HG02571 (cell line): ENCODE data around the gene EEIG1.

Experiments used
- ATAC-seq: cut with Tn5 transposase; IDR thresholded peaks from one replicate; pipeline ENCODE4 v1.9.1; 2021; ENCODE audit warnings: mild to moderate bottlenecking, moderate library complexity; ENCODE audit not compliant: unreplicated experiment

EEIG1 gene

DNA sequence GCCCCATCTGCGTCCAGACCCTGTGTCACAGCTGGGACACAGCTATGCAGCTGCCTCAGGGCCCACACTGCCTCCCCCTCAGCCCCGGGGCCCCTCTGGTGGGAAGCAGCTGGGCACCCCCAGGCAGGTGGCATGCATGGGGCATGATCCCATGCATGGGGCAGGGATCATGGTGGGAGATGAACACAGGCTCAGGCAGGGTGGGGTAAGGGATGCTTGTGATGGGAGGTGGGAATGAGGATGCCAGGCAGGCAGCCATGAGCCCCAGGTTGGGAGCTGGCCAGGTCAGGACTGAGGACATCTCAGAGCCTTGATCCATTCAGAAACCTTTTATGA is 19.7 kb downstream of the EEIG1 start:
- ATAC-seq, result no peak

DNA sequence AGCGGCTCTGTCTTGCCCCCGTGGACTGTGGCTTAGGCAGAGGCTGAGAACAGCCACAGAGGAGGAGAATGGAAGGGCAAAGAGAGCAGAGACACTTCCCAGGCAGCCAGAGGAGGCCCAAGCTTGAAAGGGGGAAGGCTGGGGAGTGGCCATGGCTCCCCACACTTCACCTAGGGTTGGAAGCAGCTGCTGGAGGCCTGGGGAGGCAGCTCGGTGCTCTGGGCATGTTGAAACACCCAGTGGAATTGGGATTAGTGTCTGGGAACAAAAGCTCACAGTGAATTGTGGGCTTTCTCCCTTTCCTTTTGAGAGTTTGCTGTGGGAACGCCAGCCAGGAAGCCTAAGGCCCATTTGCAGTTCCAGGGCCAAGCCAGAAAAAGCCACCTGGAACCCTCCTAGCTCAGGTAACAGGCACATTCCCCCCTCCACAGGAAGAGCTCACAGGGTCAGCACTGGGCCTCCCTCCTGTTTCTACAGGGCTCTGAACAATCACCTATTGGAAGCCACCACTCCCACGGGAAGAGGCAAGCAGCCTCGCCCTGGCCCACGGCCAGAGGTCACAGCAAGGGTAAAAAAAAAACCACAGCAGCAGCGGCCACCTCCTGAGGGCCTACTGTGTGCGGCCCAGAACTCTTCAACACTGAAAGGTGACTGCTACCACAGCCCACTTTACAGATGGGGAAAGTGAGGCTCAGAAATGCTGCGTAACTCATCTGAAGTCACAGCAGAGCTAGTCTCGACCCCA is 20.2 kb downstream of the EEIG1 start:
- no peak for ATAC-seq

DNA sequence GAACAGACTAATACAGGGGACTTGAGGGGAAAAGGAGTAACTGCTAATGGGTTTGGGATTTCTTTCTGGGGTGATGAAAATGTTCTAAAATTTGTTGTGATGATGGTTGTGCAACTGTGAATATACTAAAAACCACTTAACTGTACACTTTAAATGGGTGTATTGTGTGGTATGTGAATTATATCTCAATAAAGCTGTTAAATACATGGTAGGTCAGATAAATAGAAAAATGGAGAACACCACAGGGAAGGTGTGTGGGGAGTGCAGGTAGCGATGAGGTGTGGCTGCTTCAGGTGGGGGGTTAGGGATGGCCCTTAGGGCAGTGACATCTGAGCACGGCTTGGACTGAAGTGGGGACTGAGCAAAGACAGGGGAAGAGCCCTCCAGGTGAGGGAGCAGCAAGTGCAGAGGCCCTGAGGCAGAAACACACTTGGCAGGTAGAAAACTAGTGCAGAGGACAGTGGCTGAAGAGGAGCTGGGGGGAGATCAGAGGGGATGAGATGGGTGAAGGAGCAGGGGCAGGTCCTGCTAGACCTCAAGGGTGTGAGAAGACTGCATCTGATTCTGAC is 20.9 kb downstream of the EEIG1 start:
- no peak for ATAC-seq

DNA sequence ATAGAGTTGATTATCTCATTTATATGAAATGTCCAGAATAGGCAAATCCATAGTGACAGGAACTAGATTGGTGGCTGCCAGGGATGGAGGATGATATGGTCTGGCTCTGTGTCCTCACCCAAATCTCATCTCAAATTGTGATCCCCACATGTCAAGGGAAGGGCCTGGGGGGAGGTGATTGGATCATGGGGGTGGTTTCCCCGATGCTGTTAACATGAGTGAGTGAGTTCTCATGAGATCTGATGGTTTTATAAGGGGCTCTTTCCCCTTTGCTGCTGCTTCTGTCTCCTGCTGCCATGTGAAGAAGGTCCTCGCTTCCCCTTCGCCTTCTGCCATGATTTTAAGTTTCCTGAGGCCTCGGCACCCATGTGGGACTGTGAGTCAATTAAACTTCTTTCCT is 21.4 kb downstream of the EEIG1 start:
- no peak for ATAC-seq

DNA sequence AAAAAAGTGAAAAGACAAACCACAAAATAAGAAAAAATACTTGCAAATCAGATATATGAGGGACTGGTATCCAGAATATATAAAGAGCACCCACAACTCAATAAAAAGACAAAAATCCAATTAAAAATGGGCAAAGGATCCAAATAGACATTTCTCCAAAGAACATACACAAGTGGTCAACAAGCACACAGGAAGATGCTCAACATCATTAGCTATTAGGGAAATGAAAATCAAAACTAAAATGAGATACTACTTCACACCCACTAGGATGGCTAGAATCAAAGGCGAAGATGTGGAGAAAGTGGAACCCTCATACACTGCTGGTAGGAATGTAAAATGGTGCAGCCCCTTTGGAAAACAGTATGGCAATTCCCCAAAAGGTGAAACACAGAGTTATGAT is 22.1 kb downstream of the EEIG1 start:
- no peak for ATAC-seq

DNA sequence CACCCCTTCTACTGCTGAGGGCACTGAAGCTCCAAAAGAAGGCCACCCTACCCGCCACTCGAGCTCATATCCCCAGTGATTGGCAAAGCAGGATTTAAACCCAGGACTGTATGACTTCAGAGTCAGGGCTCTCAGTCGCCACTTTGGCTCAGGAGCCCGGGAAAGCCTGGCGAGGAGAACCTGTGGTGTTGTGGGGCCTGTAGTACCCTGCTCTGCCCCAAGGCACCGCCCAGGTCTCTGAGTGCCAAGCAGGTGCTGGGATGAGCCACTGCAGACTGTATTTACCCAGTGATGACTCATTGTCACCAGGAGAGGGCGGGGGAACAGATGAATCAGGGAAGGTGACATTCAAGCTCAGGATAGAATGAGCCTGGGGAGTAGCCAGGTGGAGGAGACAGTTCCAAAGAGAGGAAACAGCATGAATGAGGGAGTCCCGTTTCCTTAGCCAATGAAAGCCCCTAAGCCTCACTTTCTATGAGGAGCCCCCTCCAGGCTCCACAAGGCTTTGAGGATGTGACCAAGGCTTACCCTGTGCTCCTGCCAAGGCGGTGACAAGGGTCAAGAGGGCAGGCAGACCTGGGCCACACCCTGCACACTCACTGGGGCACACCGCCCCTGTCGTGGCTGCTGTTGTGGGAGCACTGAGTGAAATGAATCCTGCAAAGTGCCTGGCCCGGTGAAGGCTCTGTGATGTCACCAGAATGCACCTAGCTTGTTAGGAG is 25.3 kb downstream of the EEIG1 start:
- ATAC-seq, result peak; percentile 55

DNA sequence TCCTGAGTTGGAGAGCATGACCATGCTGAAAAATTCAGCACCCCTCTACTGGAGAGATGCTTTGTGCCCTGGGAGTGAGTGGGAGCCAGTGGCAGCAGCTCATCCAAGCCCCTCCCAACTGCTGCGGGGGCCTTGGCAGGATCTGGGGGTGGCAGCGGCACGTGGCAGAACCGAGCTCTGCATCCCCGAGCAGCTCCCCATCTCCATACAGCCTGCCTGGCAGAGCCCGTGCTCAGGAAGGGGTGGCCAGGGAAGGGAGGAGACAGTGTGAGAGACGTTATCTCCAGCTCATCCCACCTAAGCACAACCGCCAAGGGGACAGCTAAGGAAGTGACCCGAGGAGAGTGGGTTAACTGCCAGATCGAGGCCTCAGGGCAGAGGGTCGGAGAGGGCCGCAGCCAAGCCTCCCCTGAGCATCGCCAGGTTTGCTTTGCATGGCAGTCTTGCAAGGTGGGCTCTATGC is 25.9 kb downstream of the EEIG1 start:
- ATAC-seq, result no peak

DNA sequence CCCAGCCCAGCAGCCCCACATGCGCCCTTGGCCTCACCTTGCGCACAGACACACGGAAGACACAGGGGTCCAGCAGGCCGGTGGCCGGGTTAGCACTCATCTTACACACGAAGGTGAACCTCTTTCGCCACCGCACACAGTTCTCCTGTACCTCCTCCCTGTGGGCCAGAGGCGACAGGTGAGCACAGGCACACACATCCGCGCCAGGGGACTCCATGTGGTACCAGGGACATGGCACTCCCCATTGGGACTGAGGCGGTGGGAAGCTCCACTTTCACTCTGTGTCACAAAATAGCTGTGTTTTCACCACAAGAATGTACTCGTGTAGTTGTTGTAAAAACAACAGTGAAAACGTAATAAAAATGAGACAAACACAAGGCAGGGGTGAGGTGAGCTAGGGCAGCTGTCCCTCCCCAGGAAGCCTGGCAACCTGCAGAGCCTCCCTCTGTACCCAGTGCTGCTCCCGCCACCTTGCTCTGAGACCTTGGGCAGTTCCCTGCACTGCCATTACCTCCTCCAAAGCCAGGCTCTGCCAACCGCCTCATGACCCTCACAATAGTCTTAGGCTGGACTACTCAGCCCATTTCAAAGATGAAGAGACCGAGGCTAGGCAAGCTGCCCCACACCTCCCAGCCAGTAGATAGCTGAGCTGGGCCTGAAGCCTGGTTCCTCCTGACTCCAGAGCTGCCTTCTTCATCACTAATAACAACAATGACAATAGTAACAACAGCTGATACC is 26.9 kb downstream of the EEIG1 start:
- no peak for ATAC-seq

DNA sequence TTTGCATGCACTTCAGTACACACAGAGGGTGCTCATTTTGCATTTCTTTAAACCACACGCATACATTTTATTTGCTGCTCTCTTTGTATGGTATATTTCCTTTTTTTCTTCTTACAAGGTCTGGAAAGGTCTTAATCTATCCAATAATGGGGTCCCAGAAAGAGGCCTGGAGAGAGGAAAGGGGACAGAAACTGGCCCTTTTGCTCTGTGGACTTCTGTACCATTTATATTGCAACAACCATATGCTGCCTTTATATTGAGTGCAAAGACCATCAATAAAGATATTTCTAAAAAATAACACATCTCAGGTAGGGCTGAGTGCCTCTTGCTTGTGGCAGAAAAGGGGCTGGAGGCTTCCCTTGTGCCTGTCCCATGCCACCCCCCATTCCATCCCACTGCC is 27.6 kb downstream of the EEIG1 start:
- no peak for ATAC-seq

DNA sequence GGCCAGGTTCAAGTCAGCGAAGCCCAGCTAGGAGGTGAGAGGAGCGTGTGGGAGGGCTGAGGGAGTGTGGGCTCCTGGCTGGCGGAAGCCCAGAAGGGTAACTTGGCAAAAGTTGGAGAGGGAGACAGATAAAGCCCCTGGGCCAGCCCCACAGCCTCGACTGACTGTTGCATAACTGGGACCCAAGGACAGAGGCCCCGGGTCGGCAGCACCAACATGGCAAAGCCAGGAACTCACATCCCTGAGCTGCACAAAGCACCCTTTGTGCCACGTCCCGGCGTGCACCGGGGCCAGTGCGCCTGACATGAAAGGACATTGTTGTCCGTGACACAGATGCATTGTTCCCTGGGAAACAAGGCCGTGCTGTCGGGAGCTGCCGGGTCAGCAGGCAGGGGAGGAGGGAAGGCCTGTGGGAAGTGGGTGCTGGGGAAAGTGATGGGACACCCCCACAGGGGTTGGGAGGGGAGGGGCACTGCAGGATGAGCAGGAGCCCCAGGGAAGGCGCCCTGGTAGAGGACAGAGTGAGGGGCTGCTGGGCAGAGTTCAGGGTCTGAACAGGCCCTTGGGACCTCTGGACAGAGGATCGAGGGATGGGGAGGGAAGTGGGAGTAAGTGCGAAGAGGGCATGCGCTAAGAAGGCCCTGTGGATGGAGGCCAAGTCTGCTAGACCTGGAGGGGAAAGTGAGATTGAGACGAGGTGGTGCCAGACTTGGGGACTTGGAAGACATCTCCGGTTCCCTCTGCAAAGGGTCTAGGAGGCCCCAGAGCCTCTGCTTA is 30.1 kb downstream of the EEIG1 start:
- ATAC-seq, result no peak

DNA sequence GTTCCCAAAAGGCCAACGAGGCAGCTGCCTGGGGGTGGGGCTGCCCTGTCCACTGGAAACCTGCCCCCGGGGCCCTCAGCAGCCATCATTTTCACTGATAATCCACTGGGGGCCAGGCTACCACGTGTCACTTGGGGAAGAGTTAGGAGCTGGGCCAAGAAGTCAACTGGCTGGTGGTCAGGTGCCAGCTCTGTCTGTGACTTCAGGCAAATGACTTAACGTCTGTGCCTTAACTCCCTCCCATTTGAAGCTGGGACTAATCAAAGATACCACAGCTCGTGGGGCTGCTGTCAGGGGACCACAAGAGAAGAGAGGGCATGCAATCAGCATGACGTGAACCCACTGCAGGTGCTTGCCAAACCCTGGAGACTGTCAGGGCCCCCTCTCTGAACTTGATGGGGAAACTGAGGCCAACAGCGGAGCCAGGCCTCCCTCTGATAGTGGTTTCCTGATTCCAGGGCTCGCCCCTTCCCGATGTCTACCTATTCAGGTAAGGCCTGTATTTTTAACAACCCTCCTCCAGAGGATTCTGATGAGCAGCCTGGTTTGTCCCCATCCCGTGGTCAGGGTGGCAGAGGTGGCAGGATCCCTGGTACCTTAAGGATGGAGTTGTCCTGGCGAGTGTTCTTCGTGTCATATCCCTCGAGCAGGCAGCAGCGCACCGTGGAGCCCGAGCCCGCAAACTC is 30.8 kb downstream of the EEIG1 start:
- ATAC-seq, result no peak

DNA sequence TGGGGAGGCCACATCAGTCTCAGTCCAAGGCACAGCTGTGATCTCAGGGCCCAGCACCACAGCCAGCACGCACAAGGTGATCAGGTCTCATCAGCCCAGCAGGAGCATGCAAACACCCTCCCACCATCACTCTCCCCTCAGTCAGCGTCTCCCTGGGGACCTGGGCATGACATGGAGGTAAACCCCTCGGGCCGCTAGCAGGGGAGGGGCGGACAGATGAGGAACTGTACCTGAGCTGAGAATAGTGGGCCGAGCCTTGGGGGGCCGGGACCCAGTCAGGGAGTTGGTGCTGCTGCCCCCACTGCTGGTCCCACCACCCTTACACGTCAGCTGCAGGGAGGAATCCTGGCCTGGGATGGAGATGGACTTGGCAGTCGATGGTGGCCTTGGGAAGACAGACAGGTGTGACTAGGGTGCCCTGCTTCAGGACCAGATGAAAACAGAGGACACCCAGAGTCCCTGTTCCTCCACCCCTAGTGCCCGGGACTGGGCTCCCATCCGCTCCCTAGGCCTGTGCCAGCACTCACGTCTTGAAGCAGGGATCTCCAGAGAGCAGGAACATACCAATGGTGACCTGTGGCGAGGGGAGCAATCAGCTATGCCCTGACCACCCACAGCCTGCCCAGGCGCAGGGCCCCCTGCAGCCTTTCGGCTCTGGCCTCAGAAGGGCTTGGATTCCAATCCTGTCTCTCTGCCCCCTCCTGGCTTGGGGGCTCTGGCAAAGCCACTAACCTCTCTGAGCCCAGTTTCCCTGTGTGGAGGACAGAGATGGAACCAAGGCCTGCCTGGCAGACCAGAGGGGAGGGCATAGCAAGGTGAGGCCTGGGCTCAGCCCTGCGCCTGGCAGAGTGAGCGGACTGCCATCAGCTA is 32.7 kb downstream of the EEIG1 start:
- ATAC-seq, result no peak

DNA sequence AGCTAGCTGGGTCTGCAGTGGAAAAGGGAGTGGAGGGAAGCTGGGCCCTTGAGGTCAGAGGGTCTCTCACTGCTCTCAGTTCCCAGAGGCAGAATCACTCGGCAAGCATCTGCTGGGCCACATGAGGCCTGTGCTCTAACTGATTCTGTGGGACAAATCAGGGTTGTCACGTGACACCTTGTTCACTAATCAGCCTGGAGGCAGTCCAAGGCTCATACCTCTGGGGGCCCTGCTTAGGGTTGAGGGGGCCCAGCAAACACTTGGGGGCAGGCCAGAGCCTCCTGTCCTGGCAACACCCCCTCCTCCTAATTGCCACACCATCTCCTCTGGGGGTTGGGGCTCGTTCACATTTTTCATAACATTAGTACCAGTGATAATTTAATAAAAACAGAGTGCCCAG is 34.1 kb downstream of the EEIG1 start:
- ATAC-seq, result no peak

DNA sequence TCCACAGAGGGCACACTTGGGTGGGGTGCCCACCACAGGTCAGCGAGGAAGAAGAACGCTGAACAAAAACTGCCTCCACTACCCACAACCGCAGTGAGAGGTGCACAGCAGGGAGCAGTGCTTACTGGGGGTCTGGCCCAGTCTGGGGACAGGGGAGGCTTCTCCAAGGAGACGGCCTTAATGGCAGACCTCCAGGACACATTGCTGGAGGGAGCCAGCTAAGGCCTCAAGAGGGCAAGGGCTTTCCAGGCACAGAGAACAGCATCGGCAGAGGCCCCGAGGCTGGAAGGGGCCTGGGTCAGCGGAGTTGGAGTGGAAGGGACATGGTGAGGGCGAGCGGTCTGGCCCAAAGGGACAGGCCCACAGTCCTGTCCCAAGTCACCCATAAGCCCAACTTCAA is 34.8 kb downstream of the EEIG1 start:
- no peak for ATAC-seq

DNA sequence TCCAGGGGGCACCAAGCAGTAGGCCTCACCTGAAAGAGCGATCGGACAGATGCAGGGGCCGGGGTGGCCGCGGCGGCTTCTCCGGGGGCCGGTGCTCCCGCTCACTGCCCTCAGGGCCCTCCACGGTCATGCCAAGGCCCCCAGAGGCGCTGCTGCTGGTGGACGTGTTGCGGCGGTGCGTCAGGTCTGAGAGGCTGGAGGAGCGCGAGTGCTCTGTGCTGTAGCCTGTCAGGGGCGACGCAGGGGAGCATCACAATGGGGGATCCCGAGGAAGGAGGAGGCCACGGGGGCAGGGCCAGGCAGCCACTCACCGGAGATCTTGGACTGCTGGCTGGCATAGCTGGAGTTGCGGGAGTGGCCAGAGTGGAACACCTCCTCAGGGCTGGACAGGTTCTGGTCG is 35.5 kb downstream of the EEIG1 start:
- no peak for ATAC-seq

DNA sequence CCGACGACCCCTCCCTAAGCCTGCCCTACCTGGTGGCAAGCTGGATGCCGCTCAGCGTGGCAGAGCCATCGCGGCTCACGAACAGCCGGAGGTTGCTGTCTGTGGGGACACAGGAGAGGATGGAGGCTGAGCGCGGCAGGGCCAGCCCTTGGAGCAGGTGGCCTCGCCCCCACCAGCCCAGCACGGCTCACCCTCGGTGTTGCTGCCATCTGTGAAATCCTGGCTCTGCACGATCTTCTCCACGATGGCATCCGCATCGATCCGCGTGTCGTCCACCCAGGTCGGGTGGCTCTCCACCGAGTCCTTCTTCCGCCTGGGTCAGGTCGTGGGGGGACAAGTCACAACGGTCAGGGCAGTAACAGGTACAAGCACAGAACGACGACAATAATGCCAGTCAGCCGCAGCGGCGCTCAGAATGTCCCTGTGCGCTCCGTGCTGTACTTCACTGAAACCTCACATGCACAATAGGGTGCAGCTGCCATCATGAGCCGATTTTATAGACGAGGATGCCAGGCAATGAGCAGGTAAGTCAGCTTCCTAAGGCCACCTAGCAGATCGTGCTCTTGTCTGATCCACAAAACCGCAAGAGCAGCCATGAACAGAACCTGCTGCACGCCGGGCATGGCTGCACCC is 36.1 kb downstream of the EEIG1 start:
- no peak for ATAC-seq

DNA sequence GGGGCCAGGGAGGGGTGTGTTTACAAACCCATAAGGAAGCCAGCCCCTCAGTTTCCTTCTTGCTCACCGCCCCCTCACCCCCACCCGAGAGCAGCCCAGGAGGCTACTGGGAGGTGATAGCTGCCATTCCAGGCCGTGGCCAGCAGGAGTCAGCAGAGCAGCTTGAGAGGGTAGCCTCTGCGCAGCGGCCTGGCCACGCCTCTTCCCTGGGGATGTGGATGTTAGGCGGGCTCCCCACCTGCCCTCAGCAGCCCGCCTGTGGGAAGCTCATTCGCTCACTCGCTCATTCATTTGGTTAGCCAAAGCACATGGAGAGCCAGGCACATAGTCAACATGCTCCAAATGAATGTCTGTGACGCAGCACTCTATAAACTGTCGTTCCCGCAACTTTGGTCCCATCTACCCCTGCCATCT is 37.1 kb downstream of the EEIG1 start:
- peak; percentile 56 for ATAC-seq

DNA sequence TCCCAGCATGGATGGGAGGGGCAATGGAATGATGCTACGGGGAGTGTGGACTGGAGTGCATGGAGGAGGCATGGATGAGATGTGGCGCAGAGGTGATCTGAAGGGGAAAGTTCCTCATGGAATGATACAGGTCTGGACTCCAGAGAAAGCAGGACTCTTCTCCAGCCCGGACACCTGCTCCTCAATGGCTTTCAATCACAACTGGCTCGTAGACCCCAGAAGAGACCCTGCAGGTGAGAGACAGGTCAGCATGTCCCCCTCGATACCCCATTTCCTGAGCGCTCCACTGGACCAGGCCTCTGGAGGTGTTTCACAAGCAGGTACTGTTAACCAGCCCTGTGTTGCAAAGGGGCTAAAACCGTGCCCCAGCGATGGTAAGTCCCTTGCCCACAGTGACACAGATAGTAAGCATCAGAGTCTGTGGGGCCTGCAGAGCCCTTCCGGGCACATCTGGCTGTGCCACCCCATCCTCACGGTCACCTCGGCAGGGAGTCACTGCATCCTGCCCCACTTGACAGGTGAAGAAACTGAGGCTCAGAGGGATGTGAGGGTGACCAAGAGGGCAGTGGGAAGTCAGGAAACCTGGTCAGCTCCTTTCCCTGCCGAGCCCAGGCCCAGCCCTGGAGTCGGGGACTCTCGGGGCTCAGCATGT is 37.7 kb downstream of the EEIG1 start:
- ATAC-seq, result no peak
